SH-SY5Y (cell line): ENCODE data around the gene ADAMTS17.

Experiments
- GATA2 ChIP-seq: IDR thresholded peaks from 2 replicates; pipeline ENCODE4 v1.6.1; 2011; ENCODE audit warnings: mild to moderate bottlenecking, low read depth, low read length
- GATA3 ChIP-seq: IDR thresholded peaks from 2 replicates; pipeline ENCODE4 v1.6.1; 2011; ENCODE audit warnings: low read depth, mild to moderate bottlenecking, low read length, moderate library complexity

DNA sequence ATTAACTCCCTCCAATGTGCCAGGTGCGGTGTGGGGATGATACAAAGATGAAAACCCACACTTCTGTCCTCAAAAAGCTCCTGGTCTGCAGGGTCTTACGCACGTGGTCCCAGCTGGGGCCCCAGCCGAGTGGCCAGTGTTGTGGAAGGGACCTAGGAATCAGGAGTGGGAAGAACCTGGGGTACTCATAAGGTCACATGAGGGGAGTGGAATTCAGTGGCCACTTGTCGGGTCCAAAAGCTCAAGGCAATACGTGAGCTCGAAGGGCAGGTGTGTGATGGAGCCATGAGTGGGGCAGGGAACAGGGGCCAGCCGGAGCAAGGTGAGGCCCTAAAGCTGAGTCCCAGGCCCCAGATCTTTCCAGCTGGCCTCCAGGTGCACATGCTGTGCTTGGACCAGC, 348.5 kb downstream of the ADAMTS17 start:
- TF ChIP-seq GATA2 (no peak), GATA3 (no peak)
